HUES64 (cell line): ENCODE data around the gene RAVER2.

ENCODE experiments used
- H3K27ac ChIP-seq: 2 replicates; pipeline ENCODE4 v1.7.0; 2013; ENCODE audit warnings: low read depth, low read length, inconsistent platforms
- H3K27me3 ChIP-seq: 2 replicates; pipeline ENCODE4 v1.6.1; 2013; ENCODE audit warnings: mild to moderate bottlenecking, low read length; ENCODE audit not compliant: insufficient read depth
- H3K36me3 ChIP-seq: 2 replicates; pipeline ENCODE4 v1.6.1; 2013; ENCODE audit warnings: mild to moderate bottlenecking, low read length; ENCODE audit not compliant: insufficient read depth
- H3K4me1 ChIP-seq: 2 replicates; pipeline ENCODE4 v1.6.1; 2013; ENCODE audit warnings: mild to moderate bottlenecking, low read length, moderate library complexity; ENCODE audit not compliant: insufficient read depth
- H3K4me3 ChIP-seq: 2 replicates; pipeline ENCODE4 v1.5.1; 2013; ENCODE audit warnings: mild to moderate bottlenecking, low read length, moderate library complexity
- H3K9ac ChIP-seq: 2 replicates; pipeline ENCODE4 v1.6.1; 2013; ENCODE audit warnings: mild to moderate bottlenecking, low read depth, low read length
- H3K9me3 ChIP-seq: 2 replicates; pipeline ENCODE4 v1.6.1; 2013; ENCODE audit warnings: low read depth, low read length; ENCODE audit not compliant: insufficient read depth
- WGBS: fragments of 150-250, 120-280 bp; methylation state at CpG from one replicate; pipeline ENCODE4 v1.1.7; 2013; ENCODE audit warnings: missing lambda C conversion rate; 5-methylcytosine and 5-hydroxymethylcytosine counted together

The RAVER2 gene

GRCh38 chr1:64836802-64837201, 91.9 kb downstream of the RAVER2 start:
- Histone ChIP-seq H3K9ac (no peak overlapping the region), H3K4me3 (no peak overlapping the region), H3K27ac (no peak overlapping the region), H3K4me1 (peaks cover 5% of the 10 kb centered on the region; the same call in 1 of the 2 replicates), H3K27me3 (no peaks in the 10 kb centered on the region), H3K9me3 (no peaks in the 10 kb centered on the region), H3K36me3 (peaks cover 73% of the 10 kb centered on the region)
- WGBS, result 92% methylated on average over 8 of the region's 8 CpGs

GRCh38 chr1:64838486-64838885, 93.6 kb downstream of the RAVER2 start:
- 99% methylated on average over 7 of the region's 7 CpGs for WGBS
- Histone ChIP-seq H3K27ac (no peak overlapping the region), H3K27me3 (no peaks in the 10 kb centered on the region), H3K9ac (no peak overlapping the region), H3K4me3 (no peak overlapping the region), H3K9me3 (no peaks in the 10 kb centered on the region), H3K4me1 (peaks cover 5% of the 10 kb centered on the region; the same call in 1 of the 2 replicates), H3K36me3 (peaks cover 59% of the 10 kb centered on the region)

- no peak overlapping the region for H3K27ac ChIP-seq
- H3K4me1 ChIP-seq, result peaks cover 5% of the 10 kb centered on the region; the same call in 1 of the 2 replicates
- H3K27me3 ChIP-seq, result no peaks in the 10 kb centered on the region
- no peaks in the 10 kb centered on the region for H3K9me3 ChIP-seq
- H3K4me3 ChIP-seq, result no peak overlapping the region
- WGBS, result 94% methylated on average over 5 of the region's 5 CpGs
- no peak overlapping the region for H3K9ac ChIP-seq
- peaks cover 51% of the 10 kb centered on the region for H3K36me3 ChIP-seq
These were observed 94.4 kb downstream of the RAVER2 start for GRCh38 chr1:64839261-64839660.

GRCh38 chr1:64839732-64840405, 95.0 kb downstream of the RAVER2 start:
- Histone ChIP-seq H3K9ac (no peak overlapping the region), H3K4me3 (no peak overlapping the region), H3K27me3 (no peaks in the 10 kb centered on the region), H3K4me1 (peaks cover 5% of the 10 kb centered on the region; the same call in 1 of the 2 replicates), H3K27ac (no peak overlapping the region), H3K9me3 (no peaks in the 10 kb centered on the region), H3K36me3 (peaks cover 46% of the 10 kb centered on the region)
- WGBS, result 91% methylated on average over 15 of the region's 15 CpGs

- peaks cover 29% of the 10 kb centered on the region for H3K36me3 ChIP-seq
These were observed 96.6 kb downstream of the RAVER2 start for GRCh38 chr1:64841330-64842065.

GRCh38 chr1:64842224-64842623, 97.3 kb downstream of the RAVER2 start:
- no peak overlapping the region for H3K4me3 ChIP-seq
- peaks cover 5% of the 10 kb centered on the region; the same call in 1 of the 2 replicates for H3K4me1 ChIP-seq
- H3K9ac ChIP-seq, result no peak overlapping the region
- H3K27ac ChIP-seq, result no peak overlapping the region
- 88% methylated on average over 2 of the region's 2 CpGs for WGBS
- no peaks in the 10 kb centered on the region for H3K27me3 ChIP-seq
- H3K9me3 ChIP-seq, result no peaks in the 10 kb centered on the region
- H3K36me3 ChIP-seq, result peaks cover 25% of the 10 kb centered on the region

More at GRCh38 chr1:64841330-64842065, 96.6 kb downstream of the RAVER2 start:
- Histone ChIP-seq H3K9ac (no peak overlapping the region), H3K27me3 (no peaks in the 10 kb centered on the region), H3K4me1 (peaks cover 5% of the 10 kb centered on the region; the same call in 1 of the 2 replicates), H3K27ac (no peak overlapping the region), H3K4me3 (no peak overlapping the region), H3K9me3 (no peaks in the 10 kb centered on the region)
- whole genome bisulfite sequencing, result 78% methylated on average over 6 of the region's 6 CpGs

GRCh38 chr1:64843675-64844074, 98.8 kb downstream of the RAVER2 start:
- H3K9me3 ChIP-seq, result no peaks in the 10 kb centered on the region
- WGBS, result 84% methylated on average over 9 of the region's 9 CpGs
- peaks cover 11% of the 10 kb centered on the region for H3K36me3 ChIP-seq
- H3K9ac ChIP-seq, result no peak overlapping the region
- no peaks in the 10 kb centered on the region for H3K4me1 ChIP-seq
- H3K27me3 ChIP-seq, result no peaks in the 10 kb centered on the region
- H3K4me3 ChIP-seq, result no peak overlapping the region
- no peak overlapping the region for H3K27ac ChIP-seq

GRCh38 chr1:64844175-64844574, 99.3 kb downstream of the RAVER2 start:
- Histone ChIP-seq H3K4me3 (no peak overlapping the region), H3K9ac (no peak overlapping the region), H3K27ac (no peak overlapping the region), H3K36me3 (peaks cover 10% of the 10 kb centered on the region), H3K4me1 (no peaks in the 10 kb centered on the region), H3K27me3 (no peaks in the 10 kb centered on the region), H3K9me3 (no peaks in the 10 kb centered on the region)
- 93% methylated on average over 7 of the region's 7 CpGs for WGBS

- WGBS, result 95% methylated on average over 7 of the region's 7 CpGs
- Histone ChIP-seq H3K9ac (no peak overlapping the region), H3K9me3 (no peaks in the 10 kb centered on the region), H3K27me3 (no peaks in the 10 kb centered on the region), H3K4me3 (no peak overlapping the region), H3K36me3 (peaks cover 5% of the 10 kb centered on the region; the same call in 1 of the 2 replicates), H3K27ac (no peak overlapping the region), H3K4me1 (no peaks in the 10 kb centered on the region)
These were observed 99.7 kb downstream of the RAVER2 start for GRCh38 chr1:64844609-64845008.

- 0 out of 2 replicates have a peak, but pooled peaks cover 2% of the 10 kb centered on the region for H3K36me3 ChIP-seq
- no peak overlapping the region for H3K4me3 ChIP-seq
- no peak overlapping the region for H3K27ac ChIP-seq
- H3K9ac ChIP-seq, result no peak overlapping the region
- 97% methylated on average over 13 of the region's 13 CpGs for WGBS
- no peaks in the 10 kb centered on the region for H3K9me3 ChIP-seq
- no peaks in the 10 kb centered on the region for H3K4me1 ChIP-seq
- H3K27me3 ChIP-seq, result no peaks in the 10 kb centered on the region
These were observed 101.1 kb downstream of the RAVER2 start for GRCh38 chr1:64845831-64846425.
